MV-4-11 (cell line): Measurements from ENCODE around the gene MNX1.

Experiments
- DNase-seq: peaks from one replicate; lab custom pipeline; 2025; lab: John Stamatoyannopoulos, UW

The MNX1 gene

GRCh38 chr7:157014635-157015555 is 4.4 kb upstream of the MNX1 start:
- no peak for DNase-seq

GRCh38 chr7:157013602-157014549 is 3.4 kb upstream of the MNX1 start:
- no peak for DNase-seq

GRCh38 chr7:157013101-157013500 is 2.6 kb upstream of the MNX1 start:
- no peak for DNase-seq

GRCh38 chr7:157012113-157012547 is 1.7 kb upstream of the MNX1 start:
- no peak for DNase-seq

- DNase-seq, result no peak
These were observed 1.1 kb upstream of the MNX1 start for GRCh38 chr7:157011333-157012112.

GRCh38 chr7:157009778-157010587 is 480 bp downstream of the MNX1 start:
- no peak for DNase-seq

GRCh38 chr7:157009170-157009777 is 1.2 kb downstream of the MNX1 start:
- DNase-seq, result no peak

- no peak for DNase-seq
These were observed 2.0 kb downstream of the MNX1 start for GRCh38 chr7:157008206-157009169.

GRCh38 chr7:157007470-157008066 is 2.9 kb downstream of the MNX1 start:
- no peak for DNase-seq

GRCh38 chr7:157006829-157007469 is 3.5 kb downstream of the MNX1 start:
- DNase-seq, result no peak

- no peak for DNase-seq
These were observed 4.2 kb downstream of the MNX1 start for GRCh38 chr7:157006205-157006747.

- DNase-seq, result no peak
These were observed 4.8 kb downstream of the MNX1 start for GRCh38 chr7:157005456-157006204.

GRCh38 chr7:157004521-157005455 is 5.7 kb downstream of the MNX1 start:
- no peak for DNase-seq

GRCh38 chr7:157003756-157004520 is 6.5 kb downstream of the MNX1 start:
- DNase-seq, result no peak

- DNase-seq, result no peak
These were observed 7.1 kb downstream of the MNX1 start for GRCh38 chr7:157003445-157003755.
